Stimulated activated CD8-positive, alpha-beta memory T cell treated with anti-CD3 and anti-CD28 coated beads, Interleukin-4, amount 100 ng/mL, for 24 hours (primary cell): ENCODE results near the gene TIPARP.
A peak's percentile ranks its signal among the peaks of the same experiment; 100 is the strongest.

Experiments used
- DNase-seq: peaks from one replicate; pipeline ENCODE4 v3.0.0-alpha.2; 2020; ENCODE audit warnings: low read depth

TIPARP gene, protein sequence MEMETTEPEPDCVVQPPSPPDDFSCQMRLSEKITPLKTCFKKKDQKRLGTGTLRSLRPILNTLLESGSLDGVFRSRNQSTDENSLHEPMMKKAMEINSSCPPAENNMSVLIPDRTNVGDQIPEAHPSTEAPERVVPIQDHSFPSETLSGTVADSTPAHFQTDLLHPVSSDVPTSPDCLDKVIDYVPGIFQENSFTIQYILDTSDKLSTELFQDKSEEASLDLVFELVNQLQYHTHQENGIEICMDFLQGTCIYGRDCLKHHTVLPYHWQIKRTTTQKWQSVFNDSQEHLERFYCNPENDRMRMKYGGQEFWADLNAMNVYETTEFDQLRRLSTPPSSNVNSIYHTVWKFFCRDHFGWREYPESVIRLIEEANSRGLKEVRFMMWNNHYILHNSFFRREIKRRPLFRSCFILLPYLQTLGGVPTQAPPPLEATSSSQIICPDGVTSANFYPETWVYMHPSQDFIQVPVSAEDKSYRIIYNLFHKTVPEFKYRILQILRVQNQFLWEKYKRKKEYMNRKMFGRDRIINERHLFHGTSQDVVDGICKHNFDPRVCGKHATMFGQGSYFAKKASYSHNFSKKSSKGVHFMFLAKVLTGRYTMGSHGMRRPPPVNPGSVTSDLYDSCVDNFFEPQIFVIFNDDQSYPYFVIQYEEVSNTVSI

DNA sequence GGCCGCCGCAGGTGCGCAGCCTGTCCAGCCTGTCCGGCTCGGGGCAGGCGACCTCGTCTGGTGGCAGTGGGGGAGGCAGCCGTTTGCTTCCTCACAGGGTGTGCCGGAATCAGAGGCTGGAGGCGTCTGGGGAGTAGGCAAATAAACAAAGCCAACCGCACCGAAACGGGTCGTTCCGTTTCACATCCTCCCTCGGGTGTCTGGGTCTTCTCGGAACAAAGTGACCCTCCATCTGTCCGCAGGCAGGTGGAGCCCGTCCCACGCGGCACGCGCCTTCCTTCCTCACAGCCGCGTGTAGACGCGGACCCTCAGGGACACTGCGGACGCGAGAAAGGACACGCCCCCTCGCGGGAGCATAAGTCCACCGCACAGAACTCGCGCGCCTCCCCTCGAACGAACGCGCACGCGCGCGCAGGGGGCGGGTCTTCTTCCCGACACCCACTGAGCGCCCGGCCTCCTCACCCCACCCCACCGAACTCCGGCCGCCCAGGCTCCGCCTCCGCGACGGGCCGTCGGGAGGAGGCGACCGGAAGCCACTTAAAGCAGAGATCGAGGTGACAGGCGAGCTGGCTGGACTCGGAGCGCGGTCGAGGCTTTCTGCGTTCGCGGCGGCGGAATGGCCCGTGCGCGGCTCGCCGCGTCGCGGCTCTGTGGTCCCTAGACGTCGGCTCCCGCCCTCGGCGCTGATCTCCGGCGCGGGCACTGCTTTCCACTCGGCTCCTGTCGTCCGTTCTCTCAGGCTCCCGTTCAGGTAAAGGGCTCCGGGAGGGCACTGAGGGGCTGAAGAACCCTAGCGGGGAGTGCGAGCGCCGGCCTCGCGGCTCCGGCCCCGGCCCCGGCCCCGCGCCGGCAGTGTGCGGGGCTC, at the start of gene TIPARP:
TSS of gene TIPARP (plus strand) at position 545 of the 865 bp plus-strand sequence. CDS start 3,108 bp downstream, outside the sequence.
- DNase-seq = peak; percentile 99

DNA sequence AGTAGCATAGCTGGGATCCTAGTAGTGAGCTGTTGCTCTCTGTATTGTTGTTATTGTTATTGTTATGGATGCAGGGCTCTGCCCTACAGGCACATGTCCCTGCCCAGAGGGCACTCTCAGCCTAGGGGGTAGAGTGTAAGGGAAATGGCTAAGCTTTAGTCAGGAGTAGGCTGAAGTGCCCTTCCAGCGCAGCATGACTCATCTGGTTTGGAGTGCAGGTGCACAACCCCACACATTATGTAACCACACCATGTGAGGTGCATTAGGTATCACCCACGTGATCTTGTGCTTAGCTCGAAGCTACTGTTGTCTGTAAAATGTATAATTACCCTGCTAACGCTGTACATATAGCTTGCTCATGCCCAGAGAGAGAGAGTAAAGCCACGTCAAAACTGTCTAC, 48.3 kb upstream of the TIPARP start:
- no peak for DNase-seq

GRCh38 chr3:156627946-156628569, 46.3 kb upstream of the TIPARP start:
- no peak for DNase-seq

DNA sequence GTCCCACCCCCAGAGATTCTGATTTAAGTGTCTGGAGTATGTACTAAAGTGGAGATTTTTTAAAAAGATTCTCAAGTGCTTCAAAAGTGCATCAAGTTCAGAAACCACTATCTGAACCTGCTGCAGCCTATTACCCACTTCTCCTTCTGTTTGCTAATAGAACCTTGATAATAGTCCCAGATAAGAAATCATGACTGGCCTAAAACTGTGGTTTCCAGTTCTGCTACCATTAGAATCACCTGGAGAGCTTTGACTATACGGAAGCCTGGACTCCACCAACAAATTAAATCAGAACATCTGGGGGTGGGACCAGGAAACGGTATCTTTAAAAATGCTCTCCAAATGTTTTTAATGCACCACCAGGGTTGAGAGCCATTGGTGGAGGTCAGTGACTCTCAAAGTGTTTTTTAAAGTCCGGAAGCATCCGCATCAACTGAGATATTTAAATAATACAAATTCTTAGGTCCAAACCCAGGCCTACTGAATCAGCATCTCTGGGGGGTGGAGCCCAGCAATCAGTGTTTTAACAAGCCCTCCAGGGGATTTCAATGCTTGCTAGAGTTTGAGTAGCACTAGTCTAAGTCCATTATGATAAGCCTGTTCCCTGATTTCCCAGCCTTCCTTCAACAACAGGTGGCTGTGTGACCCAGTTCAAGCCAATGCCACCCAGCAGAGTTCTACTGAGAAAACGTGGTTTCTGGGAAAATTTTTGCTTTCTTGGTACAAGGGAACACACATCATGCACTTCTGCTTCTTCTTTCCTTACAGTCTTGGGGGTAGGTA, 45.4 kb upstream of the TIPARP start:
- DNase-seq = no peak

DNA sequence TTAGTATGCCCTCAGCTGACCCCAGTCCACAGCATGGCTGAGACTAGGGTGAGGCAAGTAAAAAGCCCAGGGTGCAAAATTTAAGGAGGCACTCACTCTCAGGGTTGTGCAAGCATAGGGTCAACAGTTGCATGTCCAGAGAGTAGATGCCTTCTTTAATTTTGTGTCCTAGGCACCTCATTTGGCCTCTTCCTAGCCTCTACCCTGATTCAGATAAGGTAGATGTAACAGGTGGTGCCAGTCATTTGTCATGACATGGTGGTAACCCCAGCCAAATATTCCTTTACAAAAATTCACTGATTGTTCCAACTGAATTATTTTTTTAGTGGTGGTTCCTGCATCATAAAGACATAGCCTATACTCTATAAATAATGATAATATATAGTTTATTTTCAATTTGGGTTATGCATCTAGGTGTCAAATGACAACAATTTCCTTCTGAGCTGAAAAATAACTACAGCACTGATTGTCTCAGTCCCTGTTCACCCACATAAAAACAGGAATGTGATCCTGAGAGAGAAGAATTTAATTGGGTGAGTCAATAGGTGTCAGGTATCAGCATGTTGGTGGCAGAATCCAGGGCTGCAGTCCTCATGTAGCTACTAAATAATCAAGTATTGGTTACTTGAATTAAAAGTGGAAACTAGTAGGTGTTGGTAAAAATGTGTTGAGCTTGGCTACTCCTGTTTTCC, 44.2 kb upstream of the TIPARP start:
- no peak for DNase-seq

GRCh38 chr3:156630773-156631093, 43.7 kb upstream of the TIPARP start:
- DNase-seq = no peak

- no peak for DNase-seq
Measured at GRCh38 chr3:156631323-156631722, 43.1 kb upstream of the TIPARP start.

DNA sequence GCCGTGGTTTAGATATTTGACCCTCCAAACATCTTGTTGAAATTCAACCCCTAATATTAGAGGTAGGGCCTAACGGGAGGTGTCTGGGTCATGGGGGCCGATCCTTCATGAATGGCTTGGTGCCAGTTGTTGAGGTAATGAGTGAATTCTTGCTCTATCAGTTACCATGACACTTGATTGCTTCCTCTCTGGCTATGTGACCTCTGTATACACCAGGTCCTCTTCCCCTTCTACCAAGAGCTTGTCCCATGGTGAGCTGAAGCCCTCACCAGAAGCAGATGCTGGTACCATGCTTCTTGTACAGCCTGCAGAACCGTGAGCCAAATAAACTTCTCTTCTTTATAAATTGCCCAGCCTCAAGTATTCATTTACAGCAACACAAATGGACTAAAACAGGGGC, 41.8 kb upstream of the TIPARP start:
- DNase-seq = no peak

DNA sequence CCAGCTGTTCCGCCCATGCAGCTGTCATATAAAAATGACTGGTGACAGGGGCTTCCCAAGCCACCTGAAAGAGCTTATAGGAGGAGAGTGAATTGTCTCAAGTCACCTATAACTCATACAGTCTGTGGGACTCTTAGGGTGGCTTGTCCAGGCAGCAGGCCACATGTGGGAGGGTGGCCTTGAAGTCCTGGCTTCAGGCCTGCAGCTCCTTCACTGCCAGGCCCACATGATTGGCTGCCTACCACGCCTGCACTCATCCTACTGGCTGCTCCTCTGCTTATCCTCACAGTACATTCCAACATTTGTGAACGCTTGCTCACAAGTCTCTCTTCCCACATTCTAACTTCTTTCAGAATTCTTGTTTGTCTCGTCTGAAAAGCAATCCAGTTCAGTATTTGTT, 41.1 kb upstream of the TIPARP start:
- DNase-seq = no peak

DNA sequence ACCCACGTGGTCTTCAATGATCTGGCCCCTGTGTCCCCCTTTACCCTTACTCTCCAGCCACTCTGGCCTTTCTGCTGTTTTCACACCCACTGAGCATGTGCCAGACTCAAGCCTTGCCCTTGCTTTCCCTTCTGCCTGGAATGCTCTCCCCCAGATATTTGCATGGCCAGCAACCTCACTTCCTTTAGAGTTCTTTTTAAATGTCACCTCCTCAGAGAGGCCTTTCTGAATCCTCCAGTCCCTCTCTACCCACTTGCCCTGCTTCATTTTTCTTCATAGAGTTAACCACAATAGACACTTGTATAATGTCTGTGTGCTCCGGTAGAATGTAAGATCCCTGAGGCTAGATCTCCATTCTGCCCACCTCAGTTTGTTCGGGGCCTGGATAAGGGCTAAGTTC, 39.4 kb upstream of the TIPARP start:
- DNase-seq = no peak

DNA sequence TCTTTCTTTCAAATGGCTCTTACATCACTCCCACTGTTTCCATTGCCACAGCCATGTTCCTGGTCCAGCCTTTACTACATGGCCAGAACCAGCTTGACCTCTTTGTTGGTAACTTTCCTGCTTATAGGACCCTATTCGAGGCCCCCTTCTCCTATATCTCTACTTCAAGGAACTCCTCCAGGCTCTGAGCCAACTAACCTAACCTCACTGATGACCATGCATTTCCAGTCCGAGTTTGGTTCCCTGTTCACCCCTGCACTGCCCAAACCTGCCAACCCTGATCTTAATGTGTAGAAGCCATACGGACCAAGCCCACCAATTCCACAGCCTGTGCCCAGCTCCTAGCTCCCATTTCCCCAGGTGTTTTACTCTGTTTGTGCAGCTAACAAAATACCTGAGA, 38.4 kb upstream of the TIPARP start:
- DNase-seq = no peak

DNA sequence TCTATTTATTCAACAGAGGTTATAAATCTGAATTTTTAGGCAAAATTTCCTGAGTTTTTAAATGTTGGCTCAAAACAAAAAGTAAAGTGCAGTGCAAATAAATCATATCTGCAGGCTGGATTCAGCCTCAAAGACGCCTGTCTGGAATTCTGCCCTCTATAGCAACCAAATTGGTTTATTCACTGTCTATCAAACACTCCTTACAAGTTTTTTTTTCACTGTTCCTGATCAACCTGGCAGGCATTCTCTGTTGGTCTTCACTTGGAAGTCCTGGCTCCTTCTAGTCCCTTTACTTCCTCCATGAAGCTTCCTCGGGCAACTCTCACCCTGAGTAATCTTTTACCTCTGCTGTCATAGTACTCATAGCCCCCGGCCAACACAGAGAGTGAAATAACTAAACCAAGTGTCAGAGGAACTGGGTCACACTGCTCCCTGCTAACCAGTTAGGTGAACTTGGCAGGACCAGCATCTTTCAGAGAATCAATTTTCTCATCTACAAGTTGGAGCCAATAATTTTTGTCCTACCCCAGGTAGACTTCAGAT, 36.8 kb upstream of the TIPARP start:
- DNase-seq = no peak

- DNase-seq = no peak
Measured at GRCh38 chr3:156638271-156638670, 36.1 kb upstream of the TIPARP start.

GRCh38 chr3:156639414-156640023, 34.9 kb upstream of the TIPARP start:
- DNase-seq = no peak

GRCh38 chr3:156641618-156641975, 32.8 kb upstream of the TIPARP start:
- no peak for DNase-seq

GRCh38 chr3:156642750-156643728, 31.4 kb upstream of the TIPARP start:
- DNase-seq = no peak

GRCh38 chr3:156643729-156644389, 30.5 kb upstream of the TIPARP start:
- DNase-seq = no peak

- DNase-seq = no peak
Measured at GRCh38 chr3:156644958-156645357, 29.4 kb upstream of the TIPARP start.
